Putamen (tissue), 1 donor: ENCODE measurements around the gene PPP2R1B.
"Not testable (repeated sequence)": the region's sequence is repeated elsewhere in the genome, so short reads cannot be mapped to it uniquely, and the experiment has no call there.

Source experiments
- DNase-seq: peaks from one replicate; pipeline ENCODE4 v3.0.0-alpha.2; 2016; ENCODE audit warnings: low spot score

Gene PPP2R1B

GRCh38 chr11:111726301-111726713, 39.9 kb downstream of the PPP2R1B start:
- DNase-seq = no peak

- no peak for DNase-seq
Measured at GRCh38 chr11:111725621-111726020, 40.6 kb downstream of the PPP2R1B start.

GRCh38 chr11:111724615-111725129, 41.5 kb downstream of the PPP2R1B start:
- no peak for DNase-seq

- DNase-seq = no peak
Measured at GRCh38 chr11:111723595-111723994, 42.6 kb downstream of the PPP2R1B start.

- no peak for DNase-seq
Measured at GRCh38 chr11:111722501-111722900, 43.7 kb downstream of the PPP2R1B start.

GRCh38 chr11:111720801-111721494, 45.2 kb downstream of the PPP2R1B start:
- DNase-seq = no peak

- DNase-seq = no peak
Measured at GRCh38 chr11:111719379-111719778, 46.8 kb downstream of the PPP2R1B start.

- DNase-seq = no peak
Measured at GRCh38 chr11:111718859-111719258, 47.3 kb downstream of the PPP2R1B start.

GRCh38 chr11:111718436-111718835, 47.8 kb downstream of the PPP2R1B start:
- DNase-seq = no peak

GRCh38 chr11:111717660-111718059, 48.5 kb downstream of the PPP2R1B start:
- not testable (repeated sequence) for DNase-seq

GRCh38 chr11:111715142-111715816, 50.9 kb downstream of the PPP2R1B start:
- DNase-seq = no peak

GRCh38 chr11:111714522-111714921, 51.7 kb downstream of the PPP2R1B start:
- DNase-seq = no peak

GRCh38 chr11:111707691-111708067, 58.5 kb downstream of the PPP2R1B start:
- no peak for DNase-seq

GRCh38 chr11:111707039-111707690, 59.0 kb downstream of the PPP2R1B start:
- no peak for DNase-seq

- no peak for DNase-seq
Measured at GRCh38 chr11:111703576-111703975, 62.6 kb downstream of the PPP2R1B start.

- DNase-seq = no peak
Measured at GRCh38 chr11:111702623-111703022, 63.6 kb downstream of the PPP2R1B start.

GRCh38 chr11:111700162-111700561, 66.0 kb downstream of the PPP2R1B start:
- DNase-seq = no peak

- DNase-seq = no peak
Measured at GRCh38 chr11:111699579-111700156, 66.5 kb downstream of the PPP2R1B start.

- DNase-seq = no peak
Measured at GRCh38 chr11:111698852-111699559, 67.2 kb downstream of the PPP2R1B start.

GRCh38 chr11:111697933-111698371, 68.2 kb downstream of the PPP2R1B start:
- DNase-seq = no peak

GRCh38 chr11:111696556-111696955, 69.6 kb downstream of the PPP2R1B start:
- DNase-seq = no peak

- DNase-seq = no peak
Measured at GRCh38 chr11:111694851-111695250, 71.3 kb downstream of the PPP2R1B start.
